Measurements from ENCODE around the gene PSME2. TPM values are rescaled to one million over a fixed set of nuclear protein-coding genes. Genes with fewer than 3 reads are reported as not detected.

The PSME2 gene
- total and polyA plus RNA-seq, 10 of the 15 experiments (the other 5 are each of a cell fraction or from before 2014, with no cell fraction given), result 510 to 3,542 (median 913) TPM

DNA sequence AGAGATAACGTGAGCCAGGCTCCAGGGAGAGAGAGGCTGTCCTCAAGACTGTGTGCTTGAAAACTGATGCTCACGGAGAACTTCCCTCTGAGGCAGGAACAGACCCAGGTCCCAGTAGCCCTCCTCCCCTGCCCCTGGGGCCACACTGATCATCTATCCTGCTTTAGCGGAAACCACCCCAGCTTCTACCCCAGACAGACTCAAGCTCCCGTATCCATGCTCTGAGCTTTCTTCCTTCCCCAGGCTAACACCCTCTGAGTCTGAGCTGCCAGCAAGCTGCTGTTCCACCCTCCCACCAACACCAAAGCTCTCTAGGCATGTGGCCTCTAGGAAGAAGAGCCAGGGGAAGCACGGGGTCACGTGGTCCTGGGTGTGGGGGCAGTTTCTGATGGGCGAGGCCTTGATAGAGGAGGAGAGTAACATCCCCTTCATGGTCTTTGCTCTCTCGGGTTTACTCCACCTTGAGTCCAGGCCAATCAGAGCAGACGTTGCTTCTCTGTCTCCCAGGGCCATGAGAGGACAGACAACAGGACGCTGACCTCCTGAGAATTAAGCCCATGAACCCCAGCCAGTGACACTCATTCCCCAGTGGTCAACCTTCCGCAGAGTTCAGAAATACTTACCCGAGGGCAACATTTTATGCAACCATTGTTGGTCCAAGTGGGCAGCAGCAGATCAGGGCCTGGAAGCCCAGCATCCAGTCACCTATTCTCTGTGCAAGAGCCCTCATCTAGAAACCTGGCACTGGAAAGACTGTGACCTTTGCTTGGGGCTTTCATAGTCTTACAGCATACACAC lies 50.9 kb downstream of the PSME2 start (continued):
- TF ChIP-seq HDAC2 (IDR thresholded peaks at IDR 0.05), result no peak
- TF ChIP-seq, protein P1, sequence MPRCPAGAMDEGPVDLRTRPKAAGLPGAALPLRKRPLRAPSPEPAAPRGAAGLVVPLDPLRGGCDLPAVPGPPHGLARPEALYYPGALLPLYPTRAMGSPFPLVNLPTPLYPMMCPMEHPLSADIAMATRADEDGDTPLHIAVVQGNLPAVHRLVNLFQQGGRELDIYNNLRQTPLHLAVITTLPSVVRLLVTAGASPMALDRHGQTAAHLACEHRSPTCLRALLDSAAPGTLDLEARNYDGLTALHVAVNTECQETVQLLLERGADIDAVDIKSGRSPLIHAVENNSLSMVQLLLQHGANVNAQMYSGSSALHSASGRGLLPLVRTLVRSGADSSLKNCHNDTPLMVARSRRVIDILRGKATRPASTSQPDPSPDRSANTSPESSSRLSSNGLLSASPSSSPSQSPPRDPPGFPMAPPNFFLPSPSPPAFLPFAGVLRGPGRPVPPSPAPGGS (IDR thresholded peaks at IDR 0.05; ENCODE audit: borderline replicate concordance, insufficient read depth, low read depth, low read length, poor library complexity, severe bottlenecking), result peak; percentile 29
- TF ChIP-seq ZNF687 (IDR thresholded peaks at IDR 0.05), result peak; percentile 92
